Activated CD4-positive, alpha-beta T cell treated with anti-CD3 and anti-CD28 coated beads, Interleukin-2, Interleukin-6, amounts not matched to agents 100 ng/mL and 50 ng/mL, durations not matched to agents 16 hours and 8 hours (primary cell): ENCODE results near the gene RPS8.
"Not testable (repeated sequence)": the region's sequence is repeated elsewhere in the genome, so short reads cannot be mapped to it uniquely, and the experiment has no call there.

Source experiments
- DNase-seq: peaks from one replicate; pipeline ENCODE4 v3.0.0-alpha.2; 2020

Gene RPS8

DNA sequence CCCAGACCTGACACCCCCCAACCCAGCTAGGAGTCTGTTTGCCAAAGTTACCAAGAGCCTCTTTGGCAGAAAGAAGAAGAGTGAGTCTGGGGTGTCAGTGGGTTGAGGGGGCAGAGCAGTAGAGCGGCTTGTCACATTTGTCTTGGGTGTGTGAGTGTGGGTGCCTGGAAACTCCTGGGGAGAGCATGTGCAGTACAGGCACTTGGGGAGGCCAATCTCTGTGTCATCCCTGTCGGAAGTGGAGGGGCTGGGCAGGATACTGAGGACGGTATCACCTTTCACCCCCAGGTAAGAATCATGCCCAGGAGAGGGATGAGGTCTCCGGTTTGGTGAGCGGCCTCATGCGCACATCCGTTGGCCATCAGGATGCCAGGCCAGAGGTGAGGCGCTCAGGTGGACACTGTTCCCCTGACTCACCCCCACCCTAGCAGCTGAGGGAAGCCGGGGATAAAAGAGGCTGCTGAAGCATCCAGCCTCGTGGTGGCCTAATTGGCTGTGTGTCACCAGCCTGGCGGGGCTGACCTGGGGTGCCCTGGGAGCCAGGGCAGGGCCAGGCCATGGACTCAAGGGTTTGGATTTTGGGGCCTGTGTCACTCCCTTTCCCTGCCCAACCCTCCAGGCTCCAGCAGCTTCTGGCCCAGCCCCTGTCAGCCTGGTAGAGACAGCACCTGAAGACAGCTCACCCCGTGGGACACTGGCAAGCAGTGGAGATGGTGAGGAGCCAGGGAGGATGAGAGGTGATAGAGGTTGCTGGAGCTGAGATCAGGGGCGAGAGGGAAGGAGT lies 28.2 kb downstream of the RPS8 start:
- no peak for DNase-seq

DNA sequence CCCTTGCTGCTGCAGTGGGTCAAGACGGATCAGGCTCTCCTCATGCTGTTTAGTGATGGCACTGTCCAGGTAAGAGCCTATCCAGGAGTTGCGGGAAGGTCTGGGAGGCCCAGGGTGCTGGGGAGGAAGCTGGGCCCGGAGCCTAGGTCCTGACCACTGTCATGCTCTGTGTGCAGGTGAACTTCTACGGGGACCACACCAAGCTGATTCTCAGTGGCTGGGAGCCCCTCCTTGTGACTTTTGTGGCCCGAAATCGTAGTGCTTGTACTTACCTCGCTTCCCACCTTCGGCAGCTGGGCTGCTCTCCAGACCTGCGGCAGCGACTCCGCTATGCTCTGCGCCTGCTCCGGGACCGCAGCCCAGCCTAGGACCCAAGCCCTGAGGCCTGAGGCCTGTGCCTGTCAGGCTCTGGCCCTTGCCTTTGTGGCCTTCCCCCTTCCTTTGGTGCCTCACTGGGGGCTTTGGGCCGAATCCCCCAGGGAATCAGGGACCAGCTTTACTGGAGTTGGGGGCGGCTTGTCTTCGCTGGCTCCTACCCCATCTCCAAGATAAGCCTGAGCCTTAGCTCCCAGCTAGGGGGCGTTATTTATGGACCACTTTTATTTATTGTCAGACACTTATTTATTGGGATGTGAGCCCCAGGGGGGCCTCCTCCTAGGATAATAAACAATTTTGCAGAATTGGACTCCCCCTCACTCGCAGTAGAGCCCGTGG lies 30.1 kb downstream of the RPS8 start:
- no peak for DNase-seq

DNA sequence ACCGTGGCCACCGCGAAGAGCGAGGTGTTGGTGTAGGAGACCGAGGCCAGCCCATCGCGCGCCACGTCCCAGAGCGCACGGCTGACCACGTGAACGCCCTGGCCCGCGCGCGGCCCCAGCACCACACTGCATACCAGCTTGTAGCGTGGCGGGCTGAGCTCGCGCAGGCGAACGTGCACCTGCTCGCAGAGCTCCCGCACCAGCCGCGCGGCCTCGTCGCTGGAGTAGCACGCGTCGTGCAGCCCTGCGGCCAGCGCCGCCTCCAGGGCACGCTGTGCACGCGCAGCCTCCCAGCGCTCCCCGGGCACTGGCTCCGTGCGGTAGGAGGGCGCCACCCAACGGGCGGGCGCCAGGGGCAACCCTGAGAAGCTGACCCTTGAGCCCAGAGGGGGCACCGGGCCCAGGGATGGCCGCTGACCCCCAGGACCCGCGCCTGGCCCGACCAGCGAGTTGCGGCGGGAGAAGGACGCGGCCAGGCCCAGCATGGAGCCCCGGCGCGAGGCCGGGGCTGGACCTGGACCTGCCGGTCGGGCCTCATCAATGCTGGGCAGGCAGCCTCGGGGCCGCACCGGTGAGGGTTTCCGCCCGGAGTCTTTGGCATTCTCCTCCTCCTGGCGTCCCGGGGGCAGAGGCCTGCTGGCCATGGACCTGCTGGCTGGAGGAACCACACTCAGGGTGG lies 30.8 kb downstream of the RPS8 start:
- DNase-seq = no peak

- no peak for DNase-seq
Measured at GRCh38 chr1:44806704-44807363, 31.5 kb downstream of the RPS8 start, which contains the start of gene DYNLT4. Gene DYNLT4 (minus strand): TSS chr1:44807351. CDS start chr1:44806668, 683 bp downstream.

DNA sequence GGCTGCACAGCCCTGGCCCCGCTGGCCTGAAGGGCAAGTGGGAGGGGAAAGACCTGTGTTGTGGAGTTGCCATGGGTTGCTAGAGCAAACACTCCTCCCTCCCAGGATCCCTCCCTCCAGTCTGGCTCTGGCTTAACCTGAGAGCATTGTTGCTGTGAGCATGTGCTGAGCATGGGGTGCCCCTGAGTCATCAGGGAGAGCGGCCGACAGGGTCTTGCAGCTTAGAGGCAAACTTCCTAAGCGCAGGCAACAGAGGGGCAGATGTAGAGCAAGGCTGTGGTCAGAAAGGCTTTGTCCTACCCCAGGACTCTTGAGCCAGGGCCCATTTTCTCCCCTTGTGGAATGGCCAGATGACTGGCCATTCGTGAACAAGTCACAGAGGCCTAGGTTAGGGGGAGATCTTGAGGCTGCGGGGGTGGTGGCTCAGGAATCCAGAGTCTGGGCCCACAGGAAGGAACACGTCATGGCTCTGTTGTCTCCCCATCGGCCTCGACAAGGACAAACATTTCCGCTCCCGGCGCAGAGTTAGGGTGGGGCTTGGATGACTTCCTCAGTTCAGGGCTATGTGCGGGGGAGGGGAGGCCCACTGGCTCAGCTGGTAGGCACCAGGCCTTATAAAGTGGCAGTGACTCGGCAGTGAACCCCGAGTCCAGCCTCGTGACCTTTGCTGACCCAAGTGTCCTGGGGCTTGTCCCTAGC lies 32.2 kb downstream of the RPS8 start:
- peak; percentile 94 for DNase-seq

DNA sequence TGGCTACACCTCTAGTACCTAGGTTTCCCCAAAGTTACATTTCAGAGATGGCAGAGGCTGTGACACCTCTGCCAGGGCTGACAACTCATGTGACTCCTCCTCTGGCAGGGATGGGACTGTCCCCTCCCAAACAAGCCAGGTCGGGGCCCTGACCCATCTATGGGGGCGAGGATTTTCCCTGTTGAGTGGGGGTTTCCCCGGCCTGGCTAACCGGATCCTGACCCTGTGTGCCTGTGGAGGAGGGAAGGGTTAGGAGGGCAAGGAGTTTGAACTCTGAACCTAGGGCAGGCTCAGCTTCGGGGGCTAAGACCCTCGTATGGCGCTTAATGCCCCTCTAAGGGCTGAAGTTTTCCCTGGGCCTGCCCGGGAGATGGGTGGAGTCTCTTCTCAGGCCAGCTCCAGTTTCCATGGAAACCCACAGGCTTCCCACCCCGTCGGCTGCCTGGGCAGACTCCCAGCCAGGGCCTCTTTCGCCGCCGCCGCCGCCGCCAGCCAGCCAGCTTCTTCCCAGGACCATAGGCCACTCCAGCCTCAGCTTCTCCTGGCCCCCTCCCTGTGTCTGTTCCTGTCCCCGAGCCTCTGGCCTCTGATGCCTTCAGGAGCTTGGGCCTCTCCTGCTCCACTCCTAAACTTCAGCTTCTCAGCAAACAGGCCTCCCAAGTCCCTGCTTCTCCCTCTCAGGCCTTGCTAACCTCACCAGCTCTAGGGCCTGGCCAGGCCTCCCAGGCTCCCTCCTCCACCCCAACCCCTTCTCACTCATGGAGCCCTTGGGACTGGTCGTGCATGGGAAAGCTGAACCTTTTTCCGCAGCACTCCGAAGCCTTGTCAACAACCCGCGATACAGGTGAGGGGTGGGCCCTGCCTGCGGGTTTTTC lies 33.0 kb downstream of the RPS8 start, which contains the start of gene BTBD19:
BTBD19 (plus strand) TSS at position 461 of the 875 bp plus-strand sequence; CDS start at position 759, 298 bp downstream.
- peak; percentile 81 for DNase-seq

DNA sequence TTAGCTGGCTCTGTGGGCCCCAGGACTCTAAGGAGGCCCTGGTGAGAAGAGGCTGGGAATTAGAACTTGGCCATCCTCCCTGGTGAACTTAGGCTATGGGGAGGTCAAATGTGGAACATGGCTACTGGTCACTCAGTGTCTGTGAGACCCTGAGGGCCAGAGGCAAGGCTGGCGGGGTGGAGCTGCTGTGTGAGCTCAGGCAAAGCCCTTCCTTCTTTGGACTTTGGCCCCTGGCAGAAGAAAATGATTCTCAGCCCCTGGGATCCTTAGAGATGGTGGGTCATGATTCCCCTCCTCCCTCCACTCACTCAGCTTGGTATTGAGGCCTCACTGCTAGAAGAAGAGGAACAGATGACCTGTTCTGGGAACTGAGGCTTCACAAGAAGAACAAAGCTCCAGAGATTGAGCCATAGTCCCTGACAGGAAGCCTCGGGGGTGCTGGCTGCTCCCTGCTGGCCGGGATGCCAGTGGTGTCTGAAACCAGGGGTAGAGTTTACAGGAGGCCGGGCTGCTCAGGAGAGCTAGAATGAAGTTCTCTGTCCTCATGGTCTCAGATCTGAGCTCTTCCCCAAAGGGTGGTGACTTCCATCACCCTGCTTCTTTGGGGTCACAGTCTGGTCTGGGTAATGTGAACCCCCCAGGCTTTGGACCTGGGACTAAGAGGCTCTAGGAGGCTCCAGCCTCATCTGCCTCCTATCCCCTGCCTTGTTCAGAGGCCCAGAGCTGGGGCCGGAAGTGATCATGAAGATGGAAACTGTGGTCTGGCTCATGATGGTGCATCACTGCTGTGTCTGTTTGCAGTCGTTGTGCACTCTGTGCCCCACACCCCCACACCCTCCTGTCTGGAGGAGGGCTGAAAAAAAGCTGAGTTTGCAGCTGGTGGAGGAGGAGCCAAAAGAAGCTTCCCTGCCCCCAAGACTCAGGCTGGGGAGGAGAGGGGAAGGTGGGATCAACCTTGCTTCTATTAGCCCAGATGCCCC lies 33.9 kb downstream of the RPS8 start:
- DNase-seq = peak; percentile 96

DNA sequence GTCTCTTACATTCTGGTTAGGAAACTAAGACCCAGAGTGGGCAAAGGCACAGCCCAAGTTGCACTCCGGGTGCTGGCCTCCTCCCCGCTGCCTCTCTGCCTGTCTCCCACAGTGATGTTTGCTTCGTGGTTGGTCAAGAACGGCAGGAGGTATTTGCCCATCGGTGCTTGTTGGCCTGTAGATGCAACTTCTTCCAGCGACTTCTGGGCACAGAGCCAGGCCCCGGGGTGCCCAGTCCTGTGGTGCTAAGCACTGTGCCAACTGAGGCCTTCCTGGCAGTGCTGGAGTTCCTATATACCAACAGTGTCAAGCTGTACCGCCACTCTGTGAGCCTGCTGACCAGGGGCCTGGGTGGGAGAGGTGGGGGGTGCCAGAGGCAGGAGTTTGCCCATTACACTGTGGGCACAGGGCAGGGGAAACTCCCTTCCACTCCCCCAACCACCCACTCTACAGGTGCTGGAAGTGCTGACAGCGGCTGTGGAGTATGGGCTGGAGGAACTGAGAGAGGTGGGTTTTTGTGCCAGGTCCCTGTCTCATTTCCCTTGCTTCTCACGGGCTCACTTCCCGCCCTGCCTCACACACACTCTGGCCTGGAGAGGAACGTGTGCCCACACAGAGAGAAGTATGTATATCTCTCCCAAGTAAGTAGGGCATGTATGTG lies 34.9 kb downstream of the RPS8 start:
- peak; percentile 54 for DNase-seq

DNA sequence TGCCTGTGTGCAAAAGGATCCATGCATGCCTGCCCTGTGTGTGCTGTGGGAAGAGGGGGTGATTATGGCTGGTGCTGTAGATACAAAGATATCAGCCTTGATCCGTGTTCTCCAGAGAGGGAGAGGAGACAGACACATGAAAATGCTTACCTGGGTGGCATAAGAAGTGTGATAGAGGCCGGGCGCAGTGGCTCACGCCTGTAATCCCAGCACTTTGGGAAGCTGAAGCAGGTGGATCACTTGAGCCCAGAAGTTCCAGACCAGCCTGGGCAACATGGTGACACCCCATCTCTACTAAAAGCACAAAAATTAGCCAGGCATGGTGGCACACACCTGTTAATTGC lies 35.4 kb downstream of the RPS8 start:
- DNase-seq = not testable (repeated sequence)

- no peak for DNase-seq
Measured at GRCh38 chr1:44811234-44811633, 35.9 kb downstream of the RPS8 start.

GRCh38 chr1:44812822-44813543 lies 37.6 kb downstream of the RPS8 start:
- no peak for DNase-seq

DNA sequence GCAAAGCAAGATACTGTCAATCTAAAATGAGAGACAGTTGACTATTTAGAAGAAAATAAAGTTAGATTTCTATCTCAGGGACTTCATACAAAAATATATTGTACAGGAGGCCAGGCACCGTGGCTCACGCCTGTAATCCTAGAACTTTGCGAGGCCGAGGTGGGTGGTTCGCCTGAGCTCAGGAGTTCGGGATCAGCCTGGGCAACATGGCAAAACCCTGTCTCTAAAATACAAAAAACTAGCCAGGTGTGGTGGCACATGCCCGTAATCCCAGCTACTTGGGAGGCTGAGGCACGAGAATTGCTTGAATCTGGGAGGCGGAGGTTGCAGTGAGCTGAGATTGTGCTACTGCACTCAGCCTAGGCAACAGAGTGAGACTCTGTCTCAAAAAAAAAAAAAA lies 40.6 kb downstream of the RPS8 start:
- not testable (repeated sequence) for DNase-seq

GRCh38 chr1:44817307-44817706 lies 42.0 kb downstream of the RPS8 start:
- no peak for DNase-seq

GRCh38 chr1:44817771-44818495 lies 42.6 kb downstream of the RPS8 start:
- DNase-seq = no peak

DNA sequence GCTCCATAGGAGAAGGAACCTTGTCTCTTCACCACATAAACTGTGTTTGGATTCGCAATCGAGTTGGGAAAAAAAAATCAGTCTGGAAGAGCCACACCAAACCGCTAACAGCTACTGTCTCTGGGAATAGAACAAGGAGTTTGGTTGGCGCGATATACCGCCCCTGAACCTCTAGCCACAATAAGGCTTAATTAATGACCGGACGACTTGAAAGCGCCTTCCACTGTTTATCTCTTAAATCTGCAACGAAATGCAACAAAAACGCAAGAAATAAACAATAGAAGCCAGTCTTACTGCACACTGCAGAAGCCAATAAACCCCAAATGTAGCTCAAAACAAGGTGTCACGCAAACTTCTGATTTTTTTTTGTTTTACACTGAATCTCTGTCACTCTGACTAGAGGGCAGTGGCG lies 43.9 kb downstream of the RPS8 start:
- no peak for DNase-seq

DNA sequence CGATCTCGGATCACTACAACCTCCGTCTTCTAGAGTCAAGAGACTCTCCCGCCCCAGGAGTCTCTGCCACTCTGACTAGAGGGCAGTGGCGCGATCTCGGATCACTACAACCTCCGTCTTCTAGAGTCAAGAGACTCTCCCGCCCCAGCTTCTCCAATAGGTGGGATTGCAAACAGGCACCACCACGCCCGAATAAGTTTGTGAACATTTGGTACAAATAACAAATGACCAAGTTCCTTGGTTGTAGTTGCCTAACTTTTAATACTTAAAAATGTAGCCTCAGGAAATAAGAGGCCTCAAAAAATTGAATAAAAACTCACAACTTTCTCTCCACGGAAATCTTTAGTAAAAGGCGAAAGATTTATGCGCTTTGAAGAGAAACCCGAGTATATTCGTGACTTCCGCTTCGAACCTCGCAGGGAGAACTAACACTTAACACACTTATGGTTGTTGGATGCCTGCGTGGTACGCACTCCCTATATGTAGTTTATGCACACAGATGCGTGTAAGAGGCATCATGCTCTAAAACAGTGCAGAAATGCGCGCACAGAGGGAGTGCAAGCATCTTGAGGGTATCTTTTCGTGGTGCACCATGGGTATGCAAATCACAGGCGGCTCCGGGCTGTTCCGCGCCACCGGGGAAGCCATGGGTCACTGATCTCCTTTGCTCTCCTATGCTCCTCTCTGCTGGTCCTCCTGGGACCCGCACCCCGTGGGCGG lies 44.4 kb downstream of the RPS8 start:
- DNase-seq = peak; percentile 95
